ENCODE measurements around the gene LINC00237.

- TF ChIP-seq, protein P1, sequence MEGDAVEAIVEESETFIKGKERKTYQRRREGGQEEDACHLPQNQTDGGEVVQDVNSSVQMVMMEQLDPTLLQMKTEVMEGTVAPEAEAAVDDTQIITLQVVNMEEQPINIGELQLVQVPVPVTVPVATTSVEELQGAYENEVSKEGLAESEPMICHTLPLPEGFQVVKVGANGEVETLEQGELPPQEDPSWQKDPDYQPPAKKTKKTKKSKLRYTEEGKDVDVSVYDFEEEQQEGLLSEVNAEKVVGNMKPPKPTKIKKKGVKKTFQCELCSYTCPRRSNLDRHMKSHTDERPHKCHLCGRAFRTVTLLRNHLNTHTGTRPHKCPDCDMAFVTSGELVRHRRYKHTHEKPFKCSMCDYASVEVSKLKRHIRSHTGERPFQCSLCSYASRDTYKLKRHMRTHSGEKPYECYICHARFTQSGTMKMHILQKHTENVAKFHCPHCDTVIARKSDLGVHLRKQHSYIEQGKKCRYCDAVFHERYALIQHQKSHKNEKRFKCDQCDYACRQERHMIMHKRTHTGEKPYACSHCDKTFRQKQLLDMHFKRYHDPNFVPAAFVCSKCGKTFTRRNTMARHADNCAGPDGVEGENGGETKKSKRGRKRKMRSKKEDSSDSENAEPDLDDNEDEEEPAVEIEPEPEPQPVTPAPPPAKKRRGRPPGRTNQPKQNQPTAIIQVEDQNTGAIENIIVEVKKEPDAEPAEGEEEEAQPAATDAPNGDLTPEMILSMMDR (IDR thresholded peaks at IDR 0.05; ENCODE audit: control extremely low read depth in 1 of 3, insufficient read depth in 1 of 3, low read depth in 1 of 3, low read length in 3 of 3): no peak
- TF ChIP-seq EP300 (IDR thresholded peaks at IDR 0.05; ENCODE audit: borderline replicate concordance in 1 of 2, low read depth in 2 of 2, low read length in 2 of 2) (no peak), EZH2 (IDR thresholded peaks at IDR 0.05; ENCODE audit: low read depth, low read length, severe bottlenecking) (no peak), NRF1 (IDR thresholded peaks at IDR 0.05; ENCODE audit: low read depth, low read length) (no peak), POLR2AphosphoS5 (IDR thresholded peaks at IDR 0.05; ENCODE audit: low read depth, low read length) (no peak), POLR2A (IDR thresholded peaks at IDR 0.05; ENCODE audit: control extremely low read depth in 1 of 2, low read depth in 2 of 2, low read length in 2 of 2) (no peak), USF2 (IDR thresholded peaks at IDR 0.05; ENCODE audit: low read length) (no peak), HDAC6 (IDR thresholded peaks at IDR 0.05; ENCODE audit: low read depth, low read length) (no peak), RAD21 (IDR thresholded peaks at IDR 0.05 in 1 of 2, conservative IDR thresholded peaks at IDR 0.05 in 1 of 2; ENCODE audit: low read depth in 2 of 2, low read length in 2 of 2) (no peak)
Measured at GRCh38 chr20:21155268-21155667, 49.1 kb upstream of the LINC00237 start.
